Subcutaneous adipose tissue (tissue), 4 donors: ENCODE data around the gene OR4F15. TPM values are rescaled to one million over a fixed set of nuclear protein-coding genes. Genes with fewer than 3 reads are reported as not detected.

Experiments
- CTCF ChIP-seq: fragments of 450-650 bp; IDR thresholded peaks from one replicate; pipeline ENCODE4 v1.5.1; 2016; ENCODE audit warnings: low read depth, mild to moderate bottlenecking, control low read depth, antibody characterized with exemption, moderate library complexity
- total RNA-seq, 4 donors: library from RNA; depleted of rRNA; stranded (reverse); fragments of >200 nt; gene quantifications; one replicate each; pipeline ENCODE4 v1.1.0, GENCODE V29; 2016

The OR4F15 gene
- total RNA-seq, 4 donors from 2014 or later: not detected

GRCh38 chr15:101805605-101806345 is 6.2 kb upstream of the OR4F15 start:
- TF ChIP-seq CTCF: no peak

GRCh38 chr15:101807345-101807945 is 4.6 kb upstream of the OR4F15 start:
- TF ChIP-seq CTCF: no peak

- no peak for TF ChIP-seq CTCF
Measured at GRCh38 chr15:101808201-101808600, 3.8 kb upstream of the OR4F15 start.

- TF ChIP-seq CTCF: no peak
Measured at GRCh38 chr15:101810456-101810855, 1.5 kb upstream of the OR4F15 start.

GRCh38 chr15:101810876-101811275 is 1.1 kb upstream of the OR4F15 start:
- no peak for TF ChIP-seq CTCF

GRCh38 chr15:101813803-101814534 is 2.0 kb downstream of the OR4F15 start:
- no peak for TF ChIP-seq CTCF

GRCh38 chr15:101820781-101821180 is 8.8 kb downstream of the OR4F15 start:
- TF ChIP-seq CTCF: no peak
